IMR-90 (cell line): ENCODE data around the gene B3GLCT. TPM values are rescaled to one million over a fixed set of nuclear protein-coding genes. Genes with fewer than 3 reads are reported as not detected.

Source experiments
- ATAC-seq: fragments of 200-7000 bp; cut with Tn5 transposase; 2 replicates; pipeline ENCODE4 v1.9.1; 2020; ENCODE audit warnings: low read depth, mild to moderate bottlenecking, moderate library complexity
- BruUV-seq: library from RNA; stranded (reverse); fragments of 400-500 nt; replicated peaks from 2 replicates; lab custom pipeline; 2021; lab: Mats Ljungman, UMichigan
- CTCF ChIA-PET: fragments of 300-600 bp; formaldehyde crosslinking; extraction: SDS; loops from one replicate; lab custom pipeline; 2021; ENCODE audit warnings: antibody characterized with exemption; lab: Yijun Ruan, JAX
- POLR2A ChIA-PET: fragments of 300-600 bp; sonication (Branson Sonifier 250); formaldehyde crosslinking; loops from one replicate; lab custom pipeline; 2022; ENCODE audit warnings: antibody characterized with exemption; ENCODE audit not compliant: unreplicated experiment; lab: Charles Lee
- DNase-seq: peaks from one replicate; pipeline ENCODE4 v3.0.0; 2013
- H2AFZ ChIP-seq: replicated peaks from 2 replicates; pipeline ENCODE3; 2013; ENCODE audit warnings: low read length, mild to moderate bottlenecking; ENCODE audit not compliant: poor library complexity
- H2AK5ac ChIP-seq: 2 replicates; pipeline ENCODE4 v1.6.1; 2013; ENCODE audit warnings: low read depth, low read length, inconsistent platforms
- H2AK9ac ChIP-seq: replicated peaks from 2 replicates; pipeline ENCODE3; 2013; ENCODE audit warnings: mild to moderate bottlenecking, low read depth, low read length, moderate library complexity; ENCODE audit not compliant: poor library complexity
- H2BK120ac ChIP-seq: 2 replicates; pipeline ENCODE4 v1.6.1; 2013; ENCODE audit warnings: low read depth, low read length, inconsistent platforms
- H2BK15ac ChIP-seq: 3 replicates; pipeline ENCODE4 v1.6.1; 2013; ENCODE audit warnings: low read depth, low read length, inconsistent platforms
- H2BK20ac ChIP-seq: 2 replicates; pipeline ENCODE4 v1.6.1; 2013; ENCODE audit warnings: low read depth, mild to moderate bottlenecking, inconsistent platforms, low read length, moderate library complexity
- H2BK5ac ChIP-seq: 2 replicates; pipeline ENCODE4 v1.6.1; 2013; ENCODE audit warnings: mild to moderate bottlenecking, low read depth, low read length, inconsistent platforms; ENCODE audit not compliant: poor library complexity, severe bottlenecking
- H3K14ac ChIP-seq: replicated peaks from 2 replicates; pipeline ENCODE4 v1.6.1; 2013; ENCODE audit warnings: low read depth, low read length, inconsistent platforms
- H3K18ac ChIP-seq: 2 replicates; pipeline ENCODE4 v1.6.1; 2013; ENCODE audit warnings: low read depth, low read length, control low read depth
- H3K23ac ChIP-seq: 2 replicates; pipeline ENCODE4 v1.6.1; 2013; ENCODE audit warnings: low read depth, low read length, inconsistent platforms
- H3K27ac ChIP-seq: 2 replicates; pipeline ENCODE4 v1.5.1; 2013; ENCODE audit warnings: mild to moderate bottlenecking, control low read depth, low read length; ENCODE audit not compliant: insufficient read depth
- H3K27me3 ChIP-seq: 2 replicates; pipeline ENCODE4 v1.6.1; 2013; ENCODE audit warnings: low read length; ENCODE audit not compliant: control insufficient read depth, insufficient read depth
- H3K36me3 ChIP-seq: 2 replicates; pipeline ENCODE4 v1.6.1; 2013; ENCODE audit warnings: low read length, mixed read lengths; ENCODE audit not compliant: control insufficient read depth, insufficient read depth
- H3K4ac ChIP-seq: 2 replicates; pipeline ENCODE4 v1.6.1; 2013; ENCODE audit warnings: low read depth, low read length, inconsistent platforms
- H3K4me1 ChIP-seq: 2 replicates; pipeline ENCODE4 v1.6.1; 2013; ENCODE audit warnings: low read length, mixed read lengths; ENCODE audit not compliant: control insufficient read depth, insufficient read depth
- H3K4me2 ChIP-seq: 2 replicates; pipeline ENCODE4 v1.6.1; 2013; ENCODE audit warnings: low read depth, mild to moderate bottlenecking, control low read depth, low read length, moderate library complexity
- H3K4me3 ChIP-seq: 2 replicates; pipeline ENCODE4 v1.5.1; 2013; ENCODE audit warnings: low read depth, mild to moderate bottlenecking, control low read depth, low read length, moderate library complexity; ENCODE audit not compliant: insufficient read depth
- H3K56ac ChIP-seq: 2 replicates; pipeline ENCODE4 v1.6.1; 2013; ENCODE audit warnings: low read length, inconsistent platforms; ENCODE audit not compliant: insufficient read depth; ENCODE audit errors: extremely low read depth
- H3K79me1 ChIP-seq, 2 experiments: 2 replicates each; pipeline ENCODE4 v1.6.1; 2013; ENCODE audit warnings: low read length in 2 of 2, inconsistent platforms in 1 of 2, low read depth in 1 of 2
- H3K9ac ChIP-seq: 2 replicates; pipeline ENCODE4 v1.6.1; 2013; ENCODE audit warnings: low read depth, low read length, control low read depth
- H3K9me1 ChIP-seq: 2 replicates; pipeline ENCODE4 v1.6.1; 2013; ENCODE audit warnings: low read length, inconsistent platforms; ENCODE audit not compliant: insufficient read depth
- H3K9me3 ChIP-seq: 2 replicates; pipeline ENCODE4 v1.6.1; 2013; ENCODE audit warnings: low read length; ENCODE audit not compliant: control insufficient read depth, insufficient read depth
- H4K20me1 ChIP-seq: 2 replicates; pipeline ENCODE4 v1.6.1; 2013; ENCODE audit warnings: low read length, inconsistent platforms; ENCODE audit not compliant: insufficient read depth
- H4K5ac ChIP-seq: 2 replicates; pipeline ENCODE4 v1.6.1; 2013; ENCODE audit warnings: mild to moderate bottlenecking, low read depth, low read length, control low read depth
- H4K8ac ChIP-seq, 2 experiments: 2 replicates each; pipeline ENCODE4 v1.6.1; 2013; ENCODE audit warnings: low read depth in 2 of 2, low read length in 2 of 2, control low read depth in 1 of 2, inconsistent platforms in 1 of 2
- H4K91ac ChIP-seq: 2 replicates; pipeline ENCODE4 v1.6.1; 2013; ENCODE audit warnings: low read depth, low read length, inconsistent platforms; ENCODE audit not compliant: insufficient read depth
- CEBPB ChIP-seq: IDR thresholded peaks from 2 replicates; pipeline ENCODE4 v1.6.1; 2012; ENCODE audit warnings: low read depth, low read length, improper control_type of control experiment
- CHD1 ChIP-seq: IDR thresholded peaks from 2 replicates; pipeline ENCODE4 v1.6.1; 2012; ENCODE audit warnings: low read depth, low read length, improper control_type of control experiment
- MAFK ChIP-seq: IDR thresholded peaks from 2 replicates; pipeline ENCODE4 v1.6.1; 2012; ENCODE audit warnings: low read depth, low read length, improper control_type of control experiment
- SMC3 ChIP-seq: fragments of 150-350 bp; IDR thresholded peaks from 2 replicates; pipeline ENCODE4 v1.6.1; 2016; ENCODE audit warnings: low read depth, mild to moderate bottlenecking, antibody characterized with exemption, low read length, moderate library complexity
- WGBS, 2 experiments: methylation state at CpG; one replicate each; pipeline versions ENCODE4 v1.1.5 to v1.1.7; 2013; ENCODE audit warnings: missing lambda C conversion rate in 2 of 2; ENCODE audit not compliant: insufficient read length in 1 of 2; ENCODE audit errors: extremely low coverage in 2 of 2; 5-methylcytosine and 5-hydroxymethylcytosine counted together
- dilution Hi-C: fragments of 300-500 bp; cut with HindIII; formaldehyde crosslinking; loops from one replicate; pipeline ENCODE4 v1.14.3; 2018; ENCODE audit warnings: low sequenced_read_pairs; ENCODE audit not compliant: unreplicated experiment
- in situ Hi-C: fragments of 300-500 bp; cut with MboI; formaldehyde crosslinking; loops from 3 replicates; pipeline ENCODE4 v1.14.3; 2019; ENCODE audit warnings: low sequenced_read_pairs, inconsistent platforms, mixed read lengths
- intact Hi-C: fragments of 100-400 bp; cut with micrococcal nuclease; formaldehyde crosslinking; loops from 2 replicates; pipeline ENCODE4 v1.10.0; 2022
- polyA plus RNA-seq, 3 experiments: library from polyadenylated mRNA; depleted of rRNA; stranded (reverse); fragments of >200 nt; gene quantifications; 2 replicates each; pipeline ENCODE4 v1.2.3, GENCODE V29; 2012; ENCODE audit warnings: low replicate concordance in 1 of 3
- total RNA-seq: library from RNA; depleted of rRNA; stranded (reverse); fragments of >200 nt; gene quantifications from 2 replicates; pipeline ENCODE4 v1.2.3, GENCODE V29; 2012

The B3GLCT gene
- total and polyA plus RNA-seq, 2 of the 4 experiments (the other 2 are of a cell fraction), result 2.0 to 4.5 TPM

DNA sequence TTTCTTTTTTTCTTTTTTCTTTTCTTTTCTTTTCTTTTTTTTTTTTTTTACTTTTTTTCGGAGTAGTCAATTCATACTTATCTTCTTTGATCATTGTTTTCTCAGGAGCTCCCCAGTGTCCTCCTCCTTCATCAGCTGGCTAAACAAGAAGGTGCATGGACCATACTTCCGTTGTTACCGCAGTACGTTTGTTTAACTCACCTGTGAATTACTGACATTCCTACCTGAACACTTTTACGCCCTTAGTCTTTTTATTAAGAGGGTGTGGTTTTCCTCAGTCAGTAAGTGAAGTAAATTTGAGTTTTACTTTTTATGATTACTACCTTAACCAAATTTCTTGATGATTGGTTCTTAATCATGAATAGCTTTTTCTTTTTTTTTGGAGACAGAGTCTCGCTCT is 47.1 kb downstream of the B3GLCT start:
- Histone ChIP-seq H2AK5ac (no peak overlapping the region), H3K4ac (no peak overlapping the region), H3K4me1 (no peaks in the 10 kb centered on the region), H2BK5ac (no peak overlapping the region), H2AFZ (no peak overlapping the region), H3K4me2 (no peak overlapping the region), H3K79me1 (no peaks in the 10 kb centered on the region), H3K9me1 (no peaks in the 10 kb centered on the region), H3K23ac (no peak overlapping the region), H2AK9ac (no peak overlapping the region), H3K27me3 (no peaks in the 10 kb centered on the region), H3K27ac (no peak overlapping the region), H4K5ac (no peak overlapping the region), H2BK20ac (no peak overlapping the region), H3K56ac (no peak overlapping the region), H3K4me3 (no peak overlapping the region), H3K14ac (no peak overlapping the region), H3K9me3 (no peaks in the 10 kb centered on the region), H4K8ac (no peak overlapping the region), H4K91ac (no peak overlapping the region), H4K20me1 (no peaks in the 10 kb centered on the region), H3K18ac (no peak overlapping the region), H2BK120ac (no peak overlapping the region), H3K36me3 (no peaks in the 10 kb centered on the region), H3K9ac (no peak overlapping the region), H2BK15ac (no peak overlapping the region)
- ChIA-PET CTCF (interaction anchor here (1.2 kb wide), 1 partner anchor 11 kb away, joined by 5 read pairs; no protein-coding TSS in a partner anchor), POLR2A (no interaction called here)
- in situ Hi-C loops (loop anchor here (25.0 kb wide), 1 partner anchor 490 kb away; the partner anchor contains the start of gene RXFP2), intact Hi-C loops (no loop called here), dilution Hi-C loops (no loop called here)
- TF ChIP-seq CHD1 (no peak), CEBPB (no peak), MAFK (no peak), SMC3 (no peak)
- ATAC-seq, result no peak
- WGBS, 2 experiments, result no CpG with 5 or more reads among the region's 6 CpGs
- DNase-seq, result no peak
- BruUV-seq, result no TSS peak
